Measurements from ENCODE around the gene NCKAP5. TPM values are rescaled to one million over a fixed set of nuclear protein-coding genes. Genes with fewer than 3 reads are reported as not detected.

NCKAP5 gene
- total and polyA plus RNA-seq, 2 of the 13 experiments (the other 11 are each of a cell fraction or from before 2014, with no cell fraction given), result 0.01 TPM; not detected in 1

- no peak for TF ChIP-seq ZFY (CRISPR knock-in tag; IDR thresholded peaks at IDR 0.05)
- no peak for TF ChIP-seq MED1 (CRISPR knock-in tag; IDR thresholded peaks at IDR 0.05)
- 0 out of 2 replicates have a peak, but pooled peaks have one; percentile 47 for TF ChIP-seq IKZF1 (IDR thresholded peaks at IDR 0.05)
- no peak for TF ChIP-seq ZNF563 (CRISPR knock-in tag; IDR thresholded peaks at IDR 0.05)
- TF ChIP-seq ZNF776 (CRISPR knock-in tag; IDR thresholded peaks at IDR 0.05), result 0 out of 2 replicates have a peak, but pooled peaks have one; percentile 20
- no peak for TF ChIP-seq ZSCAN31 (CRISPR knock-in tag; IDR thresholded peaks at IDR 0.05; ENCODE audit: low read depth)
- TF ChIP-seq, protein P1, sequence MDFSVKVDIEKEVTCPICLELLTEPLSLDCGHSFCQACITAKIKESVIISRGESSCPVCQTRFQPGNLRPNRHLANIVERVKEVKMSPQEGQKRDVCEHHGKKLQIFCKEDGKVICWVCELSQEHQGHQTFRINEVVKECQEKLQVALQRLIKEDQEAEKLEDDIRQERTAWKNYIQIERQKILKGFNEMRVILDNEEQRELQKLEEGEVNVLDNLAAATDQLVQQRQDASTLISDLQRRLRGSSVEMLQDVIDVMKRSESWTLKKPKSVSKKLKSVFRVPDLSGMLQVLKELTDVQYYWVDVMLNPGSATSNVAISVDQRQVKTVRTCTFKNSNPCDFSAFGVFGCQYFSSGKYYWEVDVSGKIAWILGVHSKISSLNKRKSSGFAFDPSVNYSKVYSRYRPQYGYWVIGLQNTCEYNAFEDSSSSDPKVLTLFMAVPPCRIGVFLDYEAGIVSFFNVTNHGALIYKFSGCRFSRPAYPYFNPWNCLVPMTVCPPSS (IDR thresholded peaks at IDR 0.05), result 0 out of 2 replicates have a peak, but pooled peaks have one; percentile 66
- TF ChIP-seq, protein P2, sequence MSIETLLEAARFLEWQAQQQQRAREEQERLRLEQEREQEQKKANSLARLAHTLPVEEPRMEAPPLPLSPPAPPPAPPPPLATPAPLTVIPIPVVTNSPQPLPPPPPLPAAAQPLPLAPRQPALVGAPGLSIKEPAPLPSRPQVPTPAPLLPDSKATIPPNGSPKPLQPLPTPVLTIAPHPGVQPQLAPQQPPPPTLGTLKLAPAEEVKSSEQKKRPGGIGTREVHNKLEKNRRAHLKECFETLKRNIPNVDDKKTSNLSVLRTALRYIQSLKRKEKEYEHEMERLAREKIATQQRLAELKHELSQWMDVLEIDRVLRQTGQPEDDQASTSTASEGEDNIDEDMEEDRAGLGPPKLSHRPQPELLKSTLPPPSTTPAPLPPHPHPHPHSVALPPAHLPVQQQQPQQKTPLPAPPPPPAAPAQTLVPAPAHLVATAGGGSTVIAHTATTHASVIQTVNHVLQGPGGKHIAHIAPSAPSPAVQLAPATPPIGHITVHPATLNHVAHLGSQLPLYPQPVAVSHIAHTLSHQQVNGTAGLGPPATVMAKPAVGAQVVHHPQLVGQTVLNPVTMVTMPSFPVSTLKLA (IDR thresholded peaks at IDR 0.05), result 0 out of 2 replicates have a peak, but pooled peaks have one; percentile 5
- TF ChIP-seq TBX3 (IDR thresholded peaks at IDR 0.05; ENCODE audit: borderline replicate concordance), result no peak
- TF ChIP-seq ZNF614 (CRISPR knock-in tag; IDR thresholded peaks at IDR 0.05; ENCODE audit: borderline replicate concordance), result no peak
- no peak for TF ChIP-seq ZNF256 (CRISPR knock-in tag; conservative IDR thresholded peaks at IDR 0.05)
- no peak for TF ChIP-seq GPN1 (CRISPR knock-in tag; IDR thresholded peaks at IDR 0.05; ENCODE audit: borderline replicate concordance)
- TF ChIP-seq RARA (CRISPR knock-in tag; IDR thresholded peaks at IDR 0.05), result no peak
- TF ChIP-seq ZNF251 (CRISPR knock-in tag; IDR thresholded peaks at IDR 0.05), result no peak
- no peak for TF ChIP-seq MATR3 (CRISPR knock-in tag; IDR thresholded peaks at IDR 0.05)
- TF ChIP-seq ZNF781 (CRISPR knock-in tag; IDR thresholded peaks at IDR 0.05; ENCODE audit: borderline replicate concordance, not compliant biosample characterization), result no peak
- TF ChIP-seq ZNF597 (CRISPR knock-in tag; IDR thresholded peaks at IDR 0.05), result no peak
- TF ChIP-seq EED (CRISPR knock-in tag; IDR thresholded peaks at IDR 0.05), result no peak
- TF ChIP-seq, protein P3, sequence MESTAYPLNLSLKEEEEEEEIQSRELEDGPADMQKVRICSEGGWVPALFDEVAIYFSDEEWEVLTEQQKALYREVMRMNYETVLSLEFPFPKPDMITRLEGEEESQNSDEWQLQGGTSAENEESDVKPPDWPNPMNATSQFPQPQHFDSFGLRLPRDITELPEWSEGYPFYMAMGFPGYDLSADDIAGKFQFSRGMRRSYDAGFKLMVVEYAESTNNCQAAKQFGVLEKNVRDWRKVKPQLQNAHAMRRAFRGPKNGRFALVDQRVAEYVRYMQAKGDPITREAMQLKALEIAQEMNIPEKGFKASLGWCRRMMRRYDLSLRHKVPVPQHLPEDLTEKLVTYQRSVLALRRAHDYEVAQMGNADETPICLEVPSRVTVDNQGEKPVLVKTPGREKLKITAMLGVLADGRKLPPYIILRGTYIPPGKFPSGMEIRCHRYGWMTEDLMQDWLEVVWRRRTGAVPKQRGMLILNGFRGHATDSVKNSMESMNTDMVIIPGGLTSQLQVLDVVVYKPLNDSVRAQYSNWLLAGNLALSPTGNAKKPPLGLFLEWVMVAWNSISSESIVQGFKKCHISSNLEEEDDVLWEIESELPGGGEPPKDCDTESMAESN (CRISPR knock-in tag; conservative IDR thresholded peaks at IDR 0.05), result no peak
- 0 out of 2 replicates have a peak, but pooled peaks have one; percentile 5 for TF ChIP-seq NONO (IDR thresholded peaks at IDR 0.05)
- TF ChIP-seq NONO (CRISPR knock-in tag; conservative IDR thresholded peaks at IDR 0.05), result no peak
- TF ChIP-seq ZKSCAN5 (CRISPR knock-in tag; IDR thresholded peaks at IDR 0.05), result peak; percentile 63; the same call in 1 of the 2 replicates
- TF ChIP-seq GZF1 (CRISPR knock-in tag; IDR thresholded peaks at IDR 0.05), result no peak
- no peak for TF ChIP-seq KAT7 (CRISPR knock-in tag; IDR thresholded peaks at IDR 0.05; ENCODE audit: borderline replicate concordance)
- no peak for TF ChIP-seq KDM6A (CRISPR knock-in tag; IDR thresholded peaks at IDR 0.05; ENCODE audit: low read depth)
Measured at GRCh38 chr2:132633635-132634034, 934.6 kb downstream of the NCKAP5 start (continued).

Measured in HepG2 (cell line).